ENCODE results near the gene STARD13. TPM values are rescaled to one million over a fixed set of nuclear protein-coding genes. Genes with fewer than 3 reads are reported as not detected.

STARD13 gene
- total RNA-seq, 4 donors from 2014 or later, result 31.1 to 63.4 (median 38.9) TPM

DNA sequence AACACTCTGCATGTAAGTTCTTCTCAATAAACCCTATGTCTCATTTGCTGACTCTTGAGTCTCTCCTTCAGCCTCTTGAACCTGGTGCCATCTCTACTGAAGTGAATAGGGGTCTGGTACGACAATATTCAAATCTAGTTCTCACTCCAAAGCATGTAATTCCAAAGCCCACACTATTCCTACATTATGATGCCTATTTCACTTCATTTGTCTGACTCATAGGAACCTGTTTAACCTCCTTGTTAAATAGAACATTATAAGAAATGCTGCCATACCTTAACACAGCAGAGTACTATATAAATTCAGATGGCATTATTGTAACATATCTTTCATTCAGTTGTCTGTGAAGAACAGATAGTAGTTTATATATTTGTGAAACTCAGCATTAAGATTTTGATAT, 67.1 kb downstream of the STARD13 start:
- ATAC-seq (ENCODE audit: low FRiP score) (no peak), DNase-seq (ENCODE audit: low spot score) (no peak)
- TF ChIP-seq CTCF (IDR thresholded peaks at IDR 0.05), result no peak

DNA sequence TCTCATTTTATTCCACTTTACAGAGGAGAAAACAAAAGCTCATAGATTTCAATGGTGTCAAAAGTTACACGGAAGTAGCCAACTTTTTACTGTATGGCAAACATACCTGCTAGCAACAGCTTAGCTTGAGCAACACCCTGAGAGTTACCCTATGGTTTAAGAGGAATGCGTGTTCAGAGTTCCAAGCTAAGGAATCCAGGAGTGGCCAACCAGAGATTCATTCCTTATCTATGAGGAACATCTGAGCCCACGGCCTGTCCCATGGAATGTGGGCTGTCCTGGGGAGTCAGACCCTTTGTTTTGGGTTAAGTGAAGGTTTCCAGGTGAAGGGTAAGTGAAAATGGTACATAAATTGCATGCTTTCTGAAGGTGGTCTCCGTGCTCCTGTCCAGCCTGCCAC, 67.5 kb downstream of the STARD13 start:
- no peak for TF ChIP-seq CTCF (IDR thresholded peaks at IDR 0.05)
- DNase-seq (ENCODE audit: low spot score) (no peak), ATAC-seq (ENCODE audit: low FRiP score) (no peak)

- ATAC-seq (ENCODE audit: low FRiP score), result no peak
Observed at GRCh38 chr13:33217256-33217655, 68.3 kb downstream of the STARD13 start.

GRCh38 chr13:33213797-33214196, 71.8 kb downstream of the STARD13 start:
- TF ChIP-seq CTCF (IDR thresholded peaks at IDR 0.05), result no peak
- ATAC-seq (ENCODE audit: low FRiP score) (peak; percentile 42), DNase-seq (ENCODE audit: low spot score) (no peak)

More at GRCh38 chr13:33217256-33217655, 68.3 kb downstream of the STARD13 start:
- TF ChIP-seq CTCF (IDR thresholded peaks at IDR 0.05), result no peak
- DNase-seq (ENCODE audit: low spot score), result no peak

DNA sequence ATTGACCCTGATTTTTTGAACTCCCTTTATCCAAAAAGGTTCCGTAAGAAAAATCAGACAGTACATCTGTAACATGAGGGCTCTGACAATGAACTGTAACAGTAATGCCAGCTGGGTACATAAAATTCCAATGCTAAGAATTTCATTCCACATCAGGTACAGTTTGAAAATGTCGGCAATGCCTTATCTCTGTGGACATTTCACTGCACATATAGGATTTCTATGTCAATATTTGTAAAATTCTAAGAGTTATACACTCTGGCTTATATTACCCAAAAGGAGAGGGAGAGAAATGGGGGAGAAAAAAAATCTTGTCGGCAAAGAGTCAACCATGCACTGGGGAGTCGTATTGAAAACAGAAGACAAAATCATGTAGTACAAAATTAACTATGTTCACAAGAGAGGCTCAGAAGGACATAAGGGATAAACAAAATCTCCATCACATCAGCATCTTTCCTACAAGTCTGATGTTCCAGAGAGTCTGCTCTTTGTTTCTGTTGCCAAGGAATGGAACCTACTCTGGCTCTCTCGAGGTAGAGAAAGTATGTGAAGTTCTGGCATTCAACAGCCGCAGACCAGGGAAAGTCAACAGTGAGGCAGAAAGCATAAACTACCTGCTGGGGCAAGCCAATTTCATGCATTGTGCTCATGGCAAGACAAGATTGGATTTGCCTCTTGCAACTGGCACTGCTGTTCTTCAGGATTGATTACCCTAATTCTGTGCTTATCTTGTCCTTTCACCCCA, 72.4 kb downstream of the STARD13 start:
- TF ChIP-seq CTCF (IDR thresholded peaks at IDR 0.05), result no peak
- ATAC-seq (ENCODE audit: low FRiP score), result no peak
- no peak for DNase-seq (ENCODE audit: low spot score)

DNA sequence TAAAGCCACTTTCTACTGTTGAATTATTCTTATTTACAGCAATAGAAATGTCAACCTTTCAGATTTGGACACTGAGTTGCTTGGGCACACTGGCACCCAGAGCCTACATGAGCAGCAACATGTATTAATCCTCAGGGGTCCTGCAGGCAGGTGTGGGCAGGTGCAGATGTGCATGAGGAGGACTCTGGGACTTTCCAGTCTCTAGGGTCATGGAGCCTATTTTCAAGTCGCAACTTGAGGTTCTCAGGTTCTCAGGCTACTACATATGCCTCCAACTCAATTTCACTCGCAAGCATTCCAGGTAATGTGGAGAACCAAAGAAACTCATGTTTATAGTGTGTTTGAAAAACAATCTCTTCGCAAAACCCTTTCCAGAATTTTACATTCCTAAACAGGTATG, 73.2 kb downstream of the STARD13 start:
- DNase-seq (ENCODE audit: low spot score), result no peak
- ATAC-seq (ENCODE audit: low FRiP score), result no peak
- TF ChIP-seq CTCF (IDR thresholded peaks at IDR 0.05), result no peak

- no peak for TF ChIP-seq CTCF (IDR thresholded peaks at IDR 0.05)
- ATAC-seq (ENCODE audit: low FRiP score), result no peak
Observed at GRCh38 chr13:33210090-33210489, 75.5 kb downstream of the STARD13 start.

More at GRCh38 chr13:33210090-33210489, 75.5 kb downstream of the STARD13 start:
- no peak for DNase-seq (ENCODE audit: low spot score)

All from omental fat pad (tissue), 4 donors.